GM21423 (cell line): ENCODE measurements around the gene ACAD10.

Source experiments
- ATAC-seq: cut with Tn5 transposase; IDR thresholded peaks from one replicate; pipeline ENCODE4 v1.9.1; 2021; ENCODE audit warnings: mild to moderate bottlenecking, moderate library complexity; ENCODE audit not compliant: unreplicated experiment

The ACAD10 gene

GRCh38 chr12:111773801-111774551 lies 88.1 kb downstream of the ACAD10 start:
- no peak for ATAC-seq

DNA sequence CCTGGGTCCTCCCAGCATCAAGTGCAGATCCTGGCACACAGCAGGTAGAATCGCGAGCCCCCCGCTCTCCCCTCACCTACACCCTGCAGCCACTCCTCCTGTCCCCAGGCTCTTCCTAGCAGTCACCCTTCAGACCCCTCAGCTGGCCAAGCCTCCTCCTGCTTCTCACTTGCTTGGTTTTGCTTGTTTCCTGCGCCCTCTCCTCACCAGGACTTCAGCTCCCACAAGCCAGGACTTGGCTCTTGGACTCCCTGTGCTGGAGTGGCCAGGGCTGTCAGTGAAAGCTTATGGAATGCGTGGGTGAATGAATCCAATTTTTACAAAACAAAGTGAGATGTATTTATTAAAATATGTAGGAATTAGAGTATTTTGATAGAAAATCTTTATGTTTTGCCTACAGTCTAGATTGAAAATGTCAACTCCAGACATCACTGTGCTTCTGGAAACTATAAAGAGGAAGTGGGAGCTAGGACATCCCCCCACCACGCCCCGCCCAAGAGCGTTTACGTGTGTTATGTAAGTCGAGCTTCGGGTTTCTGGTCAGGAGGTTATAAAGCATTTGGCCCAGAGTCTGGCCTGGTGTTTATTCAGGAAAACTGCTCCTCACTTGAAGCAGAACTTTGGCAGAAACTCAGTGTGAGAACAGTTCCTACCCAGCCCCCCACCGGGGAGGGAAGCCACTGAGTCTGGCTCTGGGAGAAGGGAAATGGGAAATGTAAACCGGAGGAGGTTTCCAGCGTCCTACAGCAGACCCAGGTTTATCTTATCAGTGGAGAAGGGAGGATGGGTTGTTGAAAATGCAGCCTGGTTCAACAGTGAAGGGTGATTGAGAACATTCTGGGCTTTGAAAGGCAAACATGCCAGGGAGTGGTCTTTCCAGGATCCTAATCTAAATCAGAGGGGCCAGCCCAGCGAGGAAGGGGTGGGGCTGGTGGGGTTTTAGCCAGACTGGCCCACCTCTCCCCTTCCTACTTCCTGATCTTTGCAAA lies 89.6 kb downstream of the ACAD10 start:
- ATAC-seq: peak; percentile 60

DNA sequence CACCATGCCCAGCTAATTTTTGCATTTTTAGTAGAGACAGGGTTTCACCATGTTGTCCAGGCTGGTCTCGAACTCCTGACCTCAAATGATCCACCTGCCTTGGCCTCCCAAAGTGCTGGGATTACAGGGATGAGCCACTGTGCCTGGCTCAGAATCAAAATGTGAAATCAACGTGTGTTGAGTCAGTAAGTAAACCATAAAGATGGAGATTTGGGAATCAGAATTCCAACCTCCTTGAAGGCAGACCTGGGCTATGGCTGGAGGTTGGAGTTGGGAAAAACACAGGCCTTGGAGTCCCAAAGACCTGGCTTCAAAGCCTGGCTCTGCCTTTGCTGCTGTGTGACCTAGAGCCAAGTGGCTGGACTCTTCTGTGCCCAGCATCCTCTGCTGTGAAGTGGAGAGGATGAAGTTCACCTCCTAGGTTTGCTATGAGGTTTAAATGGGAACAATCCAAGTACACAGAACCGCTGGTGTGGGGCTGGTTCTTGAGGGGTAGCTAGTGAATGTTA lies 91.0 kb downstream of the ACAD10 start:
- ATAC-seq: no peak

DNA sequence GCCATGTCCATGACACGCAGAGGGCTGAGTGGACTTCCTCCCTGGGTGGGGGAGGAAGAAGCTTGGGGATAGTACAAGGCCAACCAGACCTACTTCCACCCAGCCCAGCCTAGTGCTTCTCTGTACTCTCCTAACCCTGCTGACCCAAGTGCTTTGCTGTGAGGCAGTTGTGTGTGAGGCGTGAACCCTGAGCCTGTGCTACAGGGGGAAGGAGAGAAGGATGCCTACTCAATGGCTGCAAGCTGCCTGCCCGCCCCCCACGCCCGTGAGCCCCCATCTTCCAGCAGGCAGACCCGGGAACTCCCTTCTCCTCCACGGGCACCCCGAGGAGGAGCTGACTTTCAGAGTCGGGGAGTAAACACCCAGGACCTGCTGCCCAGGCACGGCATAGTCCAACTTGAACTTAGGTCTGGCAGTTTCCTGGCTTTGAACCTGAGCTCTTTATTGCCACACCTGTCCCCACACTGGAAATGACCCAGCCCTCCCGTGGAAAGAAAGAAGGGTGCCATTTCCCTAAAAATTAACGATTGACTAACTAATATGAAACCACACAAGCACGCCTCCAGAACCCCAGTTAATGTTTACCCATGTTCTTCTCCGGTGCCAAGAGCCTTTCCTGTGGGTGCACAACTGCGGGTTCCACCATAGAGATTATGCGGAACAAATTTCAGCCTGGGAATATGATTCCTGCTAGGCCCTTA lies 91.6 kb downstream of the ACAD10 start:
- ATAC-seq: no peak

- no peak for ATAC-seq
Observed at GRCh38 chr12:111780166-111780565, 94.3 kb downstream of the ACAD10 start.

GRCh38 chr12:111780615-111781014 lies 94.8 kb downstream of the ACAD10 start:
- ATAC-seq: no peak

DNA sequence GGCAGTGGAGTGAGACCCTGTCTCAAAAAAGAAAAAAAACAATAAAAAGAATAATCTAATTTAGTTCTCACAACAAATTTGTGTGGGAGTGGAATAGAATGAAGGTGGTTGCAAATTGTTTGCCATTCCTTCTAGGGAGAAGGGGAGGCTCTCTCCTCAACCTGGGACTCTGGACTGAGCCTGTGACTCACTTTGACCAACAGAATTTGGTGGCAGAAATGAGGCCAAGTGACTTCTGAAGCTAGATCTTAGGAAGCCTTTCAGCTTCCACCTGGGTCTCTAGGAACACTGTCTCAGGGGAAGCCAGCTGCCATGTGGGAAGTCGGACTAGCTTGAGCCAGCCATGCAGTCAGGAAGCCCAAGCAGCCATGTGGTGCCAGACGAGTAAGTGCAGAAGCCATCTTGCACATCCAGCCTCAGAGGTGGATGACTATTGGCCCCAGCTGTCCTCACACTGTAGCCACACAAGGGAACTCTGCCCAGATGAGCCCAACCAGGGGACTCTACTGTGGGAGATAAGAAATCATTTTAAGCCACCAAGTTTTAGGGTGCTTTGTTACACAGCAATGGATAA lies 95.3 kb downstream of the ACAD10 start:
- ATAC-seq: no peak

GRCh38 chr12:111783046-111783445 lies 97.2 kb downstream of the ACAD10 start:
- ATAC-seq: no peak

- ATAC-seq: no peak
Observed at GRCh38 chr12:111784953-111785352, 99.1 kb downstream of the ACAD10 start.

- no peak for ATAC-seq
Observed at GRCh38 chr12:111785651-111786050, 99.8 kb downstream of the ACAD10 start.

DNA sequence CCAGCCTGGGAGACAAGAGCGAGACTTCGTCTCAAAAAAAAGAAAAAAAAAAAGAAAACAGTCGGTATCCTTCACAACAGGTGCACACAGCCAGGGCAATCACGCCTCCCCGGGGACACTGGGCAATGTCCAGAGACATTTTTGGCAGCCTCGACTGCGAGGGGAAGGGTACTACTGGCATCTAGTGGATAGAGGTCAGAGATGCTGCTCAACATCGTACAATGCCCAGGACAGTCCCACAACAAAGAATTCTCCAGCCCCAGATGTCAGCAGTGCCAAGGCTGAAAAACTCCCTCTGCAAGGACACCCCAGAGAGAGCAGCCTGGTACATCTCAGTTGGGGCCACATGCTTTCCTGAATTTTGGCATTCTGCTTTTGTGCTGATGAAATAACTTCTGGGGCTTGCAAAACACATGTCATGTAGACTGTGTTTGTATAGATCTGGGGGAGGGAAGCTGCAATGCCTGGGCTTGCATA lies 102.4 kb downstream of the ACAD10 start:
- ATAC-seq: no peak

DNA sequence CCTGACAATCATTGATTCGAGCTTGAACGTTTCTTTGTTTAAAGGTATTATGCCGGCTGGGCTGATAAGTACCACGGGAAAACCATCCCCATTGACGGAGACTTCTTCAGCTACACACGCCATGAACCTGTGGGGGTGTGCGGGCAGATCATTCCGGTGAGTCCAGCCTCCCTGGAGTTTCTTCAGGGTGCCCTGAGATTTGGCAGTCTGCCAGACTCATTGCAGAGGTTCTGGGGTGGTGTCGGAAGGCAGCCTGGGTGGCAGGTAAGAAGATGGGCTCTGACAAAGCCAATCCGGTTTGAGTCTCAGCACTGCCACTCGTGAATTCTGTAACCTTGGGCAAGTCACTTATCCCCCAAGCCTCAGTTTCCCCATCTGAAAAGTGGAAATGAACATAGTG lies 103.9 kb downstream of the ACAD10 start:
- ATAC-seq: no peak

- ATAC-seq: no peak
Observed at GRCh38 chr12:111791507-111791906, 105.7 kb downstream of the ACAD10 start.

DNA sequence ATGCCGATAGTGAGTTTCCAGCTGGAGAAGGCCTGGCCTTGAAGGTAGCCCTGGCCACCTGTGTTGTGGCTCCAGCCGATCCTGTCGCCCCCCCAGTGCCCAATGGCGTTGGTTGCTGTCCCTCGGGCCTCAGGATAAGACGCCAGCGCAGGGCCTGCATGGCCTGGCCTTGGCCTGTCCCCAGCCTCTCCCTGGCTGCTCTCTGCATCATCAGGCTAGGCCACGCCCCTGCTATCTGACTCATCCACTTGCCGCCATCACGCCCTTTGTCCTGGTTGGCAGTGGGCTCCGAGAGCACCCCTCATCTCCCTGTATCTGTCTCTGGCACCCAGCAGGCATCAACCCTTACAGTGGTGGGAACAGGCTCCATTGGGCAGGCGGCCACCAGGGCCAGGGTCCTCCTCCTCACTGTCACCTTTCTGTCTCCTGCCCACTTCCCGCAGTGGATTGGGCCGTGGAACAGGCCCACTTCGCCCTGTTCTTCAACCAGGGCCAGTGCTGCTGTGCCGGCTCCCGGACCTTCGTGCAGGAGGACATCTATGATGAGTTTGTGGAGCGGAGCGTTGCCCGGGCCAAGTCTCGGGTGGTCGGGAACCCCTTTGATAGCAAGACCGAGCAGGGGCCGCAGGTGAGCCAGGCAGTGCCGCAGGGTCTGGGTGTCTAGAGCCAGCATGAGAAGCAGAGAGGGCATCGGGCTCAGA lies 106.5 kb downstream of the ACAD10 start:
- no peak for ATAC-seq

GRCh38 chr12:111792856-111793235 lies 107.0 kb downstream of the ACAD10 start:
- ATAC-seq: no peak

DNA sequence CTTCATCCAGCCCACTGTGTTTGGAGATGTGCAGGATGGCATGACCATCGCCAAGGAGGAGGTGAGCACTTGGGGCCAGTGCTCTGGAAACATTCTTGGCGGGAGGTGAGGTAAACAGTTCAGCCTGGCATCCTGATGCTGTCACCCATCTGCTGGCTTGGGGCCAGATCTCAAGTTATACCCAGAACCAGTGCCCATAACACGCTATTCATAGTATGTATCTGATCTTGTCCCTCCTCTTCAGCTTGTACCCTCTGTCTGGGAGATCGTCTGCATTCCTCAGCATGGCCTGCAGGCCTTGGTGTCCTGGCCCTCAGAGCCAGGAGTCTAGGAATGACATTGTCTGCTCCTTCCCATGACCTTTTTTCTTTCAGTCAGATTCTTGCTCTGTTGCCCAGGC lies 112.3 kb downstream of the ACAD10 start:
- ATAC-seq: no peak

GRCh38 chr12:111799758-111800157 lies 113.9 kb downstream of the ACAD10 start:
- ATAC-seq: no peak

DNA sequence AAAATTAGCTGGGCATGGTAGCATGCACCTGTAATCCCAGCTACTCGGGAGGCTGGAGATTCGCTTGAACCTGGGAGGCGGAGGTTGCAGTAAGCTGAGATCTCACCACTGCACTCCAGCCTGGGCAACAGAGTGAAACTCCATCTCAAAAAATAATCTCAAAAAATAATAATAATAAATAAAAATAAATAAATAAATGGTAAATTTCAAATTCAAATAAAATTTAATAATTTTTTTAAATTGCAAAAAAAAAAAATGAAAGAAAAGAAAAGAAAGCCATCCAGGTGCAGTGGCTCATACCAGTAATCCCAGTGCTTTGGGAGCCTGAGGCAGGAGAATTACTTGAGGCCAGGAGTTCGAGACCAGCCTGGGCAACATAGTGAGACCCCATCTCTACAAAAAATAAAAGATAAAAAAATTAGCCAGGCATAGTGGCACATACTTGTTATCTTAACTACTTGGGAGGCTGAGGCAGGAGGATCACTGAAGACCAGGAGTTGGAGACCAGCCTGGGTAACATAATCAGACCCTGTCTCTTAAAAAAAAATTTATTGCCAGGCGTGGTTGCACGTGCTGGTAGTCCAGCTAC lies 117.3 kb downstream of the ACAD10 start:
- ATAC-seq: no peak

DNA sequence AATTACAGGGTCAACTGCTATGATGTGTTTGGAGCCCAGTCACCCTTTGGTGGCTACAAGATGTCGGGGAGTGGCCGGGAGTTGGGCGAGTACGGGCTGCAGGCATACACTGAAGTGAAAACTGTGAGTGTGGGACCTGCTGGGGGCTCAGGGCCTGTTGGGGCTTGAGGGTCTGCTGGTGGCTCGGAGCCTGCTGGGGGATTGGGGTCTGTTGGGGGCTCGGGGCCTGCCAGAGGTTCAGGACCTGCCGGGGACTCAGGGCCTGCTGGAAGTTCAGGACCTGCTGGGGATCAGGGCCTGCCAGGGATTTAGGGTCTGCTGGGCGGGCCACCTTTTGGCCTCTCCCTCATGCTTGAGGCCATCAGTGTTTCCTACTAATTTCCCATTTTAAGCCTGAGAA lies 118.0 kb downstream of the ACAD10 start:
- no peak for ATAC-seq

DNA sequence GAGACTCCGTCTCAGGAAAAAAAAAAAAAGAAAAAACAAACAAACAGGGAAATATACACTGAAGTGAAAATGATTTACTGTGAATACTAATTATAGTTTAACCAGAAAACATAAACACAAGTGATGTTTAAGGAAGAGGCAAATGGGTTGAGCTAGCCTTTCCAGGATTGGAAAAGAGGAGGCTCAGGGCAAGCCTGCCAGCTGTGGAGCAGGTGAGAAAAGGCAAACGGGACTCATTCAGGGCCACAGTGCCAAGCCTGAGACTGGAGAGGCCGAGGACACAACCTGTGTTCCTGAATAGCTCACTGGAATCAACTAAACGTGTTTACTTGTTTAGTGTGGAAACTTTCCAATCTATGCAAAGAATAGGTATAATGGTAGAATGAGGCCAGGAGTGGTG lies 120.5 kb downstream of the ACAD10 start:
- ATAC-seq: no peak
